D721Med (cell line): ENCODE measurements around the gene FAM53A.

ENCODE experiments used
- DNase-seq: peaks from one replicate; pipeline ENCODE4 v3.0.0; 2011; ENCODE audit warnings: low spot score; ENCODE audit not compliant: insufficient read length
- FAIRE-seq: peaks from 2 replicates; lab custom pipeline; 2011; peaks lifted over from hg19 to GRCh38; lab: Jason Lieb, UNC
- TF ChIP-seq, protein P1 (sequence below): IDR thresholded peaks from 2 replicates; pipeline ENCODE4 v1.5.1; 2012; ENCODE audit warnings: mild to moderate bottlenecking, control low read depth; ENCODE audit not compliant: insufficient read depth; ENCODE audit errors: missing control alignments

The FAM53A gene

DNA sequence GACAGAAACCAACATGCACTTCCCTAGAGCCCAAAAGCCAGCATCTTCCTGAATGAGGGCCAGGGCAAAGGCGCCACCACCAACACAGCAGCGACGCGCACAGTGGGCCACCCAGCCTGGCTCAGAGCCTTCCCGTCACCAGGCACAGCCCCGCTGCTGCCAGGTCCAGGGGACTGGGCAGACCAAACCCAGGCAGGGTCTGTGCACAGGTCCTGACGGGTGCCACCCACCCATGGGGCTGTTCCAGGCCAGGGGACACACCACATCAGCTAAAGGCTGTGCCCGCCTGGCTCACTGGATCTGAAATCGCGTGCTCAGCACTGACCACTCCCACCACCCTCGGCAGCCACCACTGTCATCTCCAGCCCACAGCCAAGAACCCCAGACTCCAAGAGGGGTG lies 13.8 kb downstream of the FAM53A start:
- FAIRE-seq (no peak), DNase-seq (no peak)
- TF ChIP-seq, protein P1, sequence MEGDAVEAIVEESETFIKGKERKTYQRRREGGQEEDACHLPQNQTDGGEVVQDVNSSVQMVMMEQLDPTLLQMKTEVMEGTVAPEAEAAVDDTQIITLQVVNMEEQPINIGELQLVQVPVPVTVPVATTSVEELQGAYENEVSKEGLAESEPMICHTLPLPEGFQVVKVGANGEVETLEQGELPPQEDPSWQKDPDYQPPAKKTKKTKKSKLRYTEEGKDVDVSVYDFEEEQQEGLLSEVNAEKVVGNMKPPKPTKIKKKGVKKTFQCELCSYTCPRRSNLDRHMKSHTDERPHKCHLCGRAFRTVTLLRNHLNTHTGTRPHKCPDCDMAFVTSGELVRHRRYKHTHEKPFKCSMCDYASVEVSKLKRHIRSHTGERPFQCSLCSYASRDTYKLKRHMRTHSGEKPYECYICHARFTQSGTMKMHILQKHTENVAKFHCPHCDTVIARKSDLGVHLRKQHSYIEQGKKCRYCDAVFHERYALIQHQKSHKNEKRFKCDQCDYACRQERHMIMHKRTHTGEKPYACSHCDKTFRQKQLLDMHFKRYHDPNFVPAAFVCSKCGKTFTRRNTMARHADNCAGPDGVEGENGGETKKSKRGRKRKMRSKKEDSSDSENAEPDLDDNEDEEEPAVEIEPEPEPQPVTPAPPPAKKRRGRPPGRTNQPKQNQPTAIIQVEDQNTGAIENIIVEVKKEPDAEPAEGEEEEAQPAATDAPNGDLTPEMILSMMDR: no peak

DNA sequence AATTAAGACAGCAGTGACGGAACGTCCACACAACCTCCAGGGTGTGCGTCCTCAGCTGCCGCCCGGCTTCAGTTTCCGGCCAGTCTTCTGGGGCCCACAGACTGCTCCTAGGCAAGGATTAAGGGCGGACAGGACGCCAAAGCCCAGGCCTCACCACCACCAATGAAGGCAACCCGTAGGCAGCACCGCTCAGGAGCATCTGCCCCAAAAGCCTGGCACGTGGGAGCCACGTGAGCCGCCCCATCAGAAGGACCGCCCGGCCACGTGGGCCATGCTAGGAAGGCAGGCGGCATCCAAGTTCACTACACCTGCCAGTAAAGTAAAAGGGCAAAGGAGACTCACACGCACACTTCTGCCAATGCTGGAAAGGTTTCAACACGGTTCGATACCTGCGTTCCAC lies 14.3 kb downstream of the FAM53A start:
- FAIRE-seq: no peak
- no peak for DNase-seq
- TF ChIP-seq, protein P1: no peak

DNA sequence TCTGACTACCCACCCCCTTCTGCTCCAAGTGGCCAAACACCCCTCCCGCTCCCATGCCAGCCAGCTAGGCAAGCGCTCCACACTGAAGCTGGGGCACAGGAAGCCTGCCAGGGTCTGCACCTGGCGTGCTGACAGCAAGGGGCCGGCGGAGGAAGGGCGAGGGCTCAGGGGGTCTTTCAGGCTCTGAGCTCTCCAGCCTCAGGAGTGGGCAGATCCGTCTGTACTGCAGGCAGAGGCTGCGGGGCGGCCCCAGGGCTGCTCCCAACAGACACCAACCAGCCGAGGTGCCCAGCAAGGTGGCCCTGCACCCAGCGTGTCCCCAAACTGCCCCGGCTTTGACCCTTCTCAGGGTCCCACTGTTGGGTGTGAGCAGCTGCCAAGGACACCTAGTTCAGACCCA lies 14.8 kb downstream of the FAM53A start:
- FAIRE-seq (no peak), DNase-seq (no peak)
- TF ChIP-seq, protein P1: no peak

DNA sequence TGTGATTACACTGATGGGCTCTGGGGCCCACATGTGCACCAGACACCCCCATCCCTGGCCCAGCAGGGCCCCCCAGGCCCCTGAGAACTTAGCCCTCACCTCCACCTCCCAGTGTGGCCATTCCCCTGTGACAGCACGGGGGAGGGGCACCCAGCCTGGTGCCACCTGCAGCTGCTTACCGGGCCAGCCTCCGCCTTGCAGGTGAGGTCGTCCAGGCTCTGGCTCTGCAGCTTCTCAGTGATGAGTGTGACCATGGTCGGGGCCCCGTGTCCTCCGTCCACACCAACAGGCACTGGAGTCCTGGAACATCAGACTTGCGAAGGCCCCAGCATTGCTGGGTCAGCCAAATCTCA lies 15.6 kb downstream of the FAM53A start:
- TF ChIP-seq, protein P1: no peak

DNA sequence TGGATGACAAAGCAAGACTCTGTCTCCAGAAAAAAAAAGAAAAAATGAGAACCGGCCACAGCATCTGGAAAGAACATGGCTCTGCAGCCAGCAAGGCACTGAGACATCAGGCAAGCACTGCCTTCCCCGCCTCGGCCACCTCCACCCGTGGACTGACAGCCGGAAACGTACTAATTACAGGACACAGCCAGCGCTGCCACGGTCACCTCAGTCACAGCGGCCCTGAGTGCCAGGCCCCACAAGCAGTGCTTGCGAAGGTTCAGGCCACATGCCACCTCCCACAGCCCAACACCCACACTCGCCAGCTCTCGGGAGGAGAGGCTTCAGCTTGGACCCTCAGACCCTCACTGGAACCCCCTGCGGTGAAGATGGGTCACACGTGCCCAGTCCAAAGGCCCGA lies 16.8 kb downstream of the FAM53A start:
- TF ChIP-seq, protein P1: no peak
- FAIRE-seq: no peak

More for the DNA sequence above, 15.6 kb downstream of the FAM53A start:
- no peak for DNase-seq
- no peak for FAIRE-seq

DNA sequence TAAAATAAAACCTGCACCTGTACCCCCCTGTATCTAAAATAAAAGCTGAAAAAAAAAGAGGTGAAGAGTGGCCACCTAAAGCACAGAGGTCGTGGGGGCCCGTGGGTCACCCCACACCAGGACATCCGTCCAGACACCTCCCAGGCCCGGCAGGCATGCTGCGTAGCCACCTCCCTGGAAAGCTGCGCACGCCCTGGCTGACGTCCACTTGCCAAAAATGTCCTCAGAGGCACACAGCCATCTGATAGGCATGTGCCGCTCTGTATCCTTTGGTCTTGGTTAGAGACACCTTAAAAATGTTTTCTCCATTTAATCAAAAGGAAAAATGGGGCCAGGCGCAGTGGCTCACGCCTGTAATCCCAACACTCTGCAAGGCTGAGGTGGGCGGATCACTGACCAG lies 17.7 kb downstream of the FAM53A start:
- TF ChIP-seq, protein P1: no peak
- FAIRE-seq: no peak
- no peak for DNase-seq

More for the DNA sequence above, 16.8 kb downstream of the FAM53A start:
- DNase-seq: no peak

DNA sequence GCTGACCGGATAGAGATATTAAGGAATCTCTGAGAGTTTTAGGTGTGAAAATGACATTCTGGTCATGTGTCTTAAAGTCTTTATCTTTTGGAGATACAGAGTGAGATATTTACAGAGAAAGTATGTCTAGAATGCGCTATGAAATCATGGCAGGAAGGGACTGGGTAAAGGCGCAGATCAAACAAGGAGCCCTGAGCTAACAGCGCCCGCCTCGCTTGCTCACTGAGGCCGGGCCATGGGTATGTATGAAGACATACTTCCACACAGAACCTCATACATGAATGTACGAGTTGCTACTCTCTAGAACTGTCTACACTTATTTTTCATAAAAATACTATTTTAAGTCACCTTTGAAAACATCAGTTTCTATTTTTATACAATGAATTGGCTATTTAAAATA lies 20.0 kb downstream of the FAM53A start:
- TF ChIP-seq, protein P1: no peak
- FAIRE-seq (no peak), DNase-seq (no peak)
